Colonic mucosa (tissue), 4 donors: ENCODE results near the gene TWIST2. TPM values are rescaled to one million over a fixed set of nuclear protein-coding genes. Genes with fewer than 3 reads are reported as not detected.

Experiments used
- DNase-seq: peaks from one replicate; pipeline ENCODE4 v3.0.0-alpha.2; 2020
- H3K27ac ChIP-seq: fragments of 200-600 bp; one replicate; pipeline ENCODE4 v1.8.0; 2021
- H3K27me3 ChIP-seq: fragments of 200-600 bp; one replicate; pipeline ENCODE4 v1.8.0; 2021
- H3K36me3 ChIP-seq: fragments of 200-600 bp; one replicate; pipeline ENCODE4 v1.8.0; 2021
- H3K4me1 ChIP-seq: fragments of 200-600 bp; one replicate; pipeline ENCODE4 v1.8.0; 2021; ENCODE audit warnings: mild to moderate bottlenecking
- H3K4me3 ChIP-seq: fragments of 200-600 bp; one replicate; pipeline ENCODE4 v1.8.0; 2021
- H3K9ac ChIP-seq, 2 donors: one replicate each; pipeline ENCODE4 v1.7.0; 2013; ENCODE audit warnings: control low read depth in 2 of 2, low read depth in 2 of 2, low read length in 2 of 2
- H3K9me3 ChIP-seq: fragments of 200-600 bp; one replicate; pipeline ENCODE4 v1.8.0; 2021
- CTCF ChIP-seq: fragments of 200-600 bp; IDR thresholded peaks from one replicate; pipeline ENCODE4 v1.8.0; 2022; ENCODE audit warnings: antibody characterized with exemption, mild to moderate bottlenecking
- intact Hi-C: fragments of 100-400 bp; cut with DNase I; formaldehyde crosslinking; loops from one replicate; pipeline ENCODE4 v1.14.1; 2022
- total RNA-seq, 2 donors: library from RNA; stranded (reverse); fragmentation: NEBNext Ultra II Directional in 1 of 2; extraction: Animal tissue kit (Norgen Biotek cat#: 25700) in 1 of 2; gene quantifications; one replicate each; pipeline ENCODE4 v1.2.1, GENCODE V29; 2021
- donor health status: healthy.
- donor health status: DM: no; HTN: no; CAD: no.
- donor health status: DM: no; HTN: no; CAD: no.

TWIST2 gene
- total RNA-seq: 1 to 10 TPM in 1 of 2 donors, under 1 TPM in 1; 0.82 to 2.7 TPM

GRCh38 chr2:238847841-238848690 lies at the start of gene TWIST2:
Gene TWIST2, plus strand, starts transcription at chr2:238848085. Its CDS starts 131 bp downstream, at chr2:238848216.
- H3K4me1 ChIP-seq: no peaks in the 10 kb centered on the region
- H3K9me3 ChIP-seq: no peaks in the 10 kb centered on the region
- DNase-seq: peak; percentile 54
- H3K27me3 ChIP-seq: peaks cover 33% of the 10 kb centered on the region
- TF ChIP-seq CTCF: no peak
- intact Hi-C loops: no loop called here
- H3K4me3 ChIP-seq: peak within 1 kb of the TSS; percentile 37
- H3K27ac ChIP-seq: peak within 1 kb of the TSS; percentile 55
- no peaks in the 10 kb centered on the region for H3K36me3 ChIP-seq
- peak within 1 kb of the TSS in 1 of 2 donors; percentile 63 for H3K9ac ChIP-seq

- no peaks in the 10 kb centered on the region for H3K4me1 ChIP-seq
- H3K9me3 ChIP-seq: no peaks in the 10 kb centered on the region
- no peaks in the 10 kb centered on the region for H3K27me3 ChIP-seq
- TF ChIP-seq CTCF: no peak
- DNase-seq: no peak
- H3K27ac ChIP-seq: no peak overlapping the region
- no peak overlapping the region for H3K9ac ChIP-seq
- no peak overlapping the region for H3K4me3 ChIP-seq
- intact Hi-C loops: no loop called here
- H3K36me3 ChIP-seq: no peaks in the 10 kb centered on the region
Measured at GRCh38 chr2:238801791-238802190, 46.1 kb upstream of the TWIST2 start.

- H3K9me3 ChIP-seq: no peaks in the 10 kb centered on the region
- DNase-seq: no peak
Measured at GRCh38 chr2:238802957-238803356, 44.9 kb upstream of the TWIST2 start.

GRCh38 chr2:238803996-238804870 lies 43.7 kb upstream of the TWIST2 start:
- intact Hi-C loops: no loop called here
- Histone ChIP-seq H3K27ac (no peak overlapping the region), H3K9me3 (no peaks in the 10 kb centered on the region), H3K9ac (no peak overlapping the region), H3K4me1 (no peaks in the 10 kb centered on the region), H3K36me3 (no peaks in the 10 kb centered on the region), H3K27me3 (no peaks in the 10 kb centered on the region), H3K4me3 (no peak overlapping the region)
- DNase-seq: no peak
- TF ChIP-seq CTCF: no peak

More at GRCh38 chr2:238802957-238803356, 44.9 kb upstream of the TWIST2 start:
- H3K9ac ChIP-seq: no peak overlapping the region
- no peak overlapping the region for H3K27ac ChIP-seq
- TF ChIP-seq CTCF: no peak
- no peaks in the 10 kb centered on the region for H3K4me1 ChIP-seq
- no peaks in the 10 kb centered on the region for H3K36me3 ChIP-seq
- H3K4me3 ChIP-seq: no peak overlapping the region
- no peaks in the 10 kb centered on the region for H3K27me3 ChIP-seq
- intact Hi-C loops: no loop called here

GRCh38 chr2:238808761-238809160 lies 39.1 kb upstream of the TWIST2 start:
- no peak overlapping the region for H3K27ac ChIP-seq
- no peak overlapping the region for H3K4me3 ChIP-seq
- H3K36me3 ChIP-seq: no peaks in the 10 kb centered on the region
- no peak overlapping the region for H3K9ac ChIP-seq
- no peaks in the 10 kb centered on the region for H3K27me3 ChIP-seq
- DNase-seq: no peak
- H3K4me1 ChIP-seq: no peaks in the 10 kb centered on the region
- intact Hi-C loops: no loop called here
- no peaks in the 10 kb centered on the region for H3K9me3 ChIP-seq
- no peak for TF ChIP-seq CTCF
